Measurements from ENCODE around the gene CD160.
"Not testable (repeated sequence)": the region's sequence is repeated elsewhere in the genome, so short reads cannot be mapped to it uniquely, and the experiment has no call there.

CD160 gene

DNA sequence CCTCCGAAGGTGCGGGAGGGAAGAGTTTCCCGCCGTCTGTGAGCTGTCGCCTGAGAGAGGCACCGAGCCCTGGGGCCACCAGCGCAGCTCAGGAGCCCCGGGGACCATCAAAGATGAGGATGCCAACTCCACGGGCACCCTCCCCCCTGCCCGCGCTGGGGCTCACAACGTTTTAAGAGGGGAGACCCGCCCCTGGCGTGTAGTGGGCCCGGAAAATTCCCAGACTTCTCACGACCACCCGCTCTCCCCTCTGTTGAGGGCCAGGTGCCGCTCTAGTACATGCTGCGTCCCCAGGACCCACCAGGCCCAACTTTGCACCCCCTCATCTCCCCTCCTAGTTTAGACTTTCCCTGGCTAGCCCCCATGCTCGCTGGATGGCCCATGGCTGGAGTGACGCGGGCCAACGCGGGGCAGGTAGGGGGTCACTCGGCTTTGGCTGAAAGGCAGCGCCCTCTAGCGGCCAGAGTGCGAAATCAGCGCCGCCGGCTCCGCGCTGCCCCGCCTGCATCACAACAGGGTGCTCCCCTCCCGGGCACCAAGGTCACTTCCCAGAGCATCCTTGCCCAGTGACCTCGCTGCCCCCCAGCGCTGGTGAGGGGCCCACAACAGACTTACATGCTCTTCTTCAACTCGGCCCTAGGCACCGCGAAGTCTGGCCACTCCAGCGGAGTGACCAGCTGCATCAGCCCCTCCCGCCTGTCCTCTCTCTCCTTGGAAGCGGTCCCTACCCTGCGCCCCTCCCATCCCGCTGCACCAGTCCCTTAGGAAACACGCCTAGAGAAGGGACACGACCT, 1.8 kb downstream of the CD160 start:
- Histone ChIP-seq H3K9ac (ENCODE audit: low read depth, low read length) (peak overlapping the region; percentile 37; the same call in 1 of the 2 replicates), H3K36me3 (ENCODE audit: insufficient read depth, low read length) (no peaks in the 10 kb centered on the region), H3K4me1 (ENCODE audit: insufficient read depth, low read length) (peaks cover 6% of the 10 kb centered on the region; the same call in 1 of the 2 replicates), H3K9me3 (ENCODE audit: control insufficient read depth, insufficient read depth, low read length) (no peaks in the 10 kb centered on the region)

DNA sequence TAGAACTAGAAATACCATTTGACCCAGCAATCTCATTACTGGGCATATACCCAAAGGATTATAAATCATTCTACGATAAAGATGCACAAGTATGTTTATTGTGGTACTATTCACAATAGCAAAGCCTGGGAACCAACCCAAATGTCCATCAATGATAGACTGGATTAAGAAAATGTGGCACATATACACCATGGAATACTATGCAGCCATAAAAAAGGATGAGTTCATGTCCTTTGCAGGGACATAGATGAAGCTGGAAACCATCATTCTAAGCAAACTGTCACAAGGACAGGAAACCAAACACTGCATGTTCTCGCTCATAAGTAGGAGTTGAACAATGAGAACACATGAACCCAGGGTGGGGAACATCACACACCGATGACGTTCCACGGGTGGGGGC, 6.9 kb downstream of the CD160 start:
- H3K36me3 ChIP-seq (ENCODE audit: insufficient read depth, low read length); H3K9ac ChIP-seq (ENCODE audit: low read depth, low read length); H3K9me3 ChIP-seq (ENCODE audit: control insufficient read depth, insufficient read depth, low read length): not testable (repeated sequence)
- peaks cover 12% of the 10 kb centered on the region for H3K4me1 ChIP-seq (ENCODE audit: insufficient read depth, low read length)

DNA sequence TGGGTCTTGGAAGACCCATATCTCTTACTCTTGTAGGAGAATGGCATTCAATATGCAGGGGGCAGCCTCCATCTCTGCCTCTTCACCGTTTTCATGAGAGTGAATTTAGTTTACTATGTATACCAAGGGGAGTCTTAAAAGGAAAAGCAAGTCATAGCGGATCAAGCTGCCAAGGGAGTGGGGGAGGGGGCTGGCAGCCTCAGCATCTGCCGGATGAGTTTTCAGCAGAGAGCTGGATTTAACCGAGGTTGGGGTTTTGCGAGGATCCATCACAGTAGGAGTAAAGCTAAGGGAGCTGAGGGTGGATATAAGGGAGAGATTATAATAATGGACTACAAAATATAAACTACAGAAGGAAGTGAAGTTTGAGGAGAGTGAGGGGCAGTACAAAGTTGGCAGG, 9.9 kb downstream of the CD160 start:
- no peaks in the 10 kb centered on the region for H3K36me3 ChIP-seq (ENCODE audit: insufficient read depth, low read length)
- H3K9me3 ChIP-seq (ENCODE audit: control insufficient read depth, insufficient read depth, low read length), result no peaks in the 10 kb centered on the region
- peaks cover 19% of the 10 kb centered on the region for H3K4me1 ChIP-seq (ENCODE audit: insufficient read depth, low read length)
- no peak overlapping the region for H3K9ac ChIP-seq (ENCODE audit: low read depth, low read length)

DNA sequence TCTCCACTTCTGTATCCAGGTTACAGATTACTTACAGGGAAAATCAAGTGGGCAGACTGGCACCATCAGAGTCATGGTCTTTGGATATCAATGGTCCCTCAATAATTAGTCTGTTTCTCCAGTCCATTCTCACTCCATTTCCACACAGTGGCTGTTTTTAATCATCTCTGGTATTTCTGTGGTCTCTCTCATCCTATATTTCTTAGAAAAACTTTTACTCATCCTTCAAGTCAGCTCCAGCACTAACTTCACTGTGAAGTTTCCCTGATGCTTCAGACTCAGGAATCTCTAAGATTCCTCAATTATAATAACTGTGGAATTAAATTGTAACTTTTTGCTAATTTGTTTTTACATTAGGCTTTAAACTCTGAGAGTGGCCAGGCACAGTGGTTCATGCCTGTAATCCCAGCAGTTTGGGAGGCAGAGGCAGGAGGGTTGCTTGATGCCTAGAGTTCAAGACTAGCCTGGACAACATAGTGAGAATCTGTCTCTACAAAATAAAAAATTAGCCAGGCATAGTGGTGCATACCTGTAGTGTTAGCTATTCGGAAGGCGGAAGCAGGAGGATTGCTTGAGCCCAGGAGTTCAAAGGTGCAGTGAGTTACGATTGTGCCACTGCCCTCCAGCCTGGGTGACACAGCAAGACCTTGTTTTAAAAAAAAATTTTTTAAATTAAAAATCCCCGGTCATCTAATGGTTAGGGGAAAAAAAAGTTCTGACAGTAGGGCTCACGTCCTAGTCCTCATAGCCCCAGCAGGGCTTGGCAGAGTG, 10.6 kb downstream of the CD160 start:
- Histone ChIP-seq H3K9ac (ENCODE audit: low read depth, low read length) (no peak overlapping the region), H3K4me1 (ENCODE audit: insufficient read depth, low read length) (peaks cover 21% of the 10 kb centered on the region), H3K36me3 (ENCODE audit: insufficient read depth, low read length) (no peaks in the 10 kb centered on the region), H3K9me3 (ENCODE audit: control insufficient read depth, insufficient read depth, low read length) (no peaks in the 10 kb centered on the region)

DNA sequence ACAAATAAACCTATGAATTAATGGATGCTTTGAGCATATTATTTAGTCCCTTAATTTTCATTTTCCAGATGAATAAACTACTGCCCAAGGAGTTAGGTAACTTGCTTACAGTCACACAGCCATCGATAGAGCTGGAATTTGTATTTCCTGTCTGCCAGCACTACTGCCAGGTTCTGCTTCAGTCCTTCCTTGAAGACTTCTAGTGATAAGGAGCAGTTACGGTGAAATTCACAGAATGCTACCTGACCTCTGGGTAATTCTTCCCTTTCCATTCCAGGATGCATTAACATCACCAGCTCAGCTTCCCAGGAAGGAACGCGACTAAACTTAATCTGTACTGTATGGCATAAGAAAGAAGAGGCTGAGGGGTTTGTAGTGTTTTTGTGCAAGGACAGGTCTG, 11.2 kb downstream of the CD160 start:
- Histone ChIP-seq H3K4me1 (ENCODE audit: insufficient read depth, low read length) (peaks cover 21% of the 10 kb centered on the region), H3K9me3 (ENCODE audit: control insufficient read depth, insufficient read depth, low read length) (no peaks in the 10 kb centered on the region)

DNA sequence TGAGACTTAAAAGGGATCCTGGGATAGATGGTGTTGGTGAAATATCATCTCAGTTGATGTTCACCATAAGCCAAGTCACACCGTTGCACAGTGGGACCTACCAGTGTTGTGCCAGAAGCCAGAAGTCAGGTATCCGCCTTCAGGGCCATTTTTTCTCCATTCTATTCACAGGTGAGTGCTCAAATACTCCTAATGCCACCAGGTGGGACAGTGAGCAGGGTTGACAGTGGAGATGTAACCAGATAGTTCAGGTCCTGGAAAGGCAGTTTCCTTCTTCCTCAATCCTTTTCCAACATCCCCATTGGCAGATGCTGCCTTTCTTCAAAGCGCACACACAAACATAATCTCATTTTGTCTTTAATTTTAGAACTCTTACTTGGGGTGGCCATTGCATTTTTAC, 11.6 kb downstream of the CD160 start:
- Histone ChIP-seq H3K9me3 (ENCODE audit: control insufficient read depth, insufficient read depth, low read length) (no peaks in the 10 kb centered on the region), H3K9ac (ENCODE audit: low read depth, low read length) (no peak overlapping the region), H3K36me3 (ENCODE audit: insufficient read depth, low read length) (no peaks in the 10 kb centered on the region), H3K4me1 (ENCODE audit: insufficient read depth, low read length) (peaks cover 21% of the 10 kb centered on the region)

More for the DNA sequence above, 11.2 kb downstream of the CD160 start:
- no peak overlapping the region for H3K9ac ChIP-seq (ENCODE audit: low read depth, low read length)
- H3K36me3 ChIP-seq (ENCODE audit: insufficient read depth, low read length), result no peaks in the 10 kb centered on the region

DNA sequence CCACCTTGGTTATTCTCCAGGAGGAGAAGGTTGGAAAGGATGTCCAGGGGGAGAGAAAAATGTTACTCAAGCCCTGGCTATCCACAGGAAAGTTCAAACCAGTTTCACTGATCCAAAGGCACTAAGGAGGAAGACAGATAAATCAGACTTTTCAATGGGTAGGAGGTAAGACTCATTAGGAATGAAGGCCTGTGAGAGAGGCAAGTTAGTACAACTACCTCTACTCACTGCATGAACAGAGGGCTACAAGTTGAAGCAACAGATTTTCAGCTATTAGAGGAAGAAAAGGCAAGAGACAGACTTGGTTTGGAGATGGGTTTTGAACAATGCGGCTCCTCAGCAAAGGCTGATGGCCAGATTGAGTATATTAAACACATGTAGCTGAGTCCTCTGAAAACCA, 16.9 kb downstream of the CD160 start:
- Histone ChIP-seq H3K4me1 (ENCODE audit: insufficient read depth, low read length) (peaks cover 9% of the 10 kb centered on the region; the same call in 1 of the 2 replicates), H3K9me3 (ENCODE audit: control insufficient read depth, insufficient read depth, low read length) (no peaks in the 10 kb centered on the region), H3K9ac (ENCODE audit: low read depth, low read length) (no peak overlapping the region)

DNA sequence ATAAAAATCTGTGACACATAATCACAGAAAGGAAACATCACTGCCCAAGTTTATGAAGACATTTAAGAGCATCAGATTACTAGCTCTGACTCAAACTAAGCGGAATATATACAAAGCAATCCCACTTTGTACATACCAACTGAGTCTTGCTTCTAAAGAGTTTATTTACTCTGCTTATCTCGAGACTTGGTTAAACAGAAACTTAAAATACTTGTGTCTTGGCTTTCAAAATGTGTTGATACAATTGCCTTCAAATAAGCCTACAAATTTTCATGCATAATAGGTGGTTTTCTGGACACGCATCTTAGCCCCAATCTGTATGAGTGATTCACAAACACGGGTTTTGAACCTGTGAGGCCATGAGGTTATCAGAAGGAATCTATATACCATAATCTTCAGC, 21.0 kb downstream of the CD160 start:
- Histone ChIP-seq H3K9ac (ENCODE audit: low read depth, low read length) (no peak overlapping the region), H3K36me3 (ENCODE audit: insufficient read depth, low read length) (peaks cover 4% of the 10 kb centered on the region; the same call in 1 of the 2 replicates), H3K4me1 (ENCODE audit: insufficient read depth, low read length) (no peaks in the 10 kb centered on the region)

More for the DNA sequence above, 16.9 kb downstream of the CD160 start:
- H3K36me3 ChIP-seq (ENCODE audit: insufficient read depth, low read length), result no peaks in the 10 kb centered on the region

DNA sequence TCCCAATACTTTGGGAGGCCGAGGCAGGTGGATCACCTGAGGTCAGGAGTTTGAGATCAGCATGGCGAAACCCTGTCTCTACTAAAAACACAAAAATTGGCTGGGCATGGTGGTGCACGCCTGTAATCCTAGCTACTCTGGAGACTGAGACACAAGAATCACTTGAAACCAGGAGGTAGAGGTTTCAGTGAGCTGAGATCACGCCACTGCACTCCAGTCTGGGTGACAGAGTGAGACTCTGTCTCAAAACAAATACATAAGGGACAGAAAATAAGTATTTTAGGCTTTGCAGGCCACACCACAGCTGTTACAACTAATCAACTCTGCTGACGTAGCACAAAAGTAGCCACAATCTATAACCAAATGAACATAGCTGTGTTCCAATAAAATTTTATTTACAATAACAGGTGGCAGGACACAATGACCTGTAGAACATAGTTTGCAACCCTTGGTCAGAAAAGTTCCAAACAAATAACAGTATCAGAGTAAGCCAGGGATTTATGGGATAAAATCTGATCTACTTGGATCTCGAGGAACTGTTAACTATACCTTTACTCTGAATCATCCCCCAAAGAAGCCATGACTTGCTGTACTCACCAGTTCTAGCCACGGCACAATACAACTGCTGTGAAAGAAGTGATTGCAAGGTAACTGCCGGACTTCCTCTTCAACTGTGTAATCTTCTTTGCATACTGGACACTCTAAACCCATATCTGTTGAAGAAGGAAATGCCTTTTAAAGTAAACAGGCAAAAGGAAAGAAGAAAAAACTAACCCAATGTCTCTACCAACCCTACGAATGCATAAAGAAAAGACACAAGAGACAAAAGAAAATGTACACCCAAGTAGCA, 28.3 kb downstream of the CD160 start:
- Histone ChIP-seq H3K4me1 (ENCODE audit: insufficient read depth, low read length) (no peaks in the 10 kb centered on the region), H3K9me3 (ENCODE audit: control insufficient read depth, insufficient read depth, low read length) (no peaks in the 10 kb centered on the region), H3K36me3 (ENCODE audit: insufficient read depth, low read length) (peaks cover 10% of the 10 kb centered on the region), H3K9ac (ENCODE audit: low read depth, low read length) (no peak overlapping the region)

More for the DNA sequence above, 21.0 kb downstream of the CD160 start:
- no peaks in the 10 kb centered on the region for H3K9me3 ChIP-seq (ENCODE audit: control insufficient read depth, insufficient read depth, low read length)

DNA sequence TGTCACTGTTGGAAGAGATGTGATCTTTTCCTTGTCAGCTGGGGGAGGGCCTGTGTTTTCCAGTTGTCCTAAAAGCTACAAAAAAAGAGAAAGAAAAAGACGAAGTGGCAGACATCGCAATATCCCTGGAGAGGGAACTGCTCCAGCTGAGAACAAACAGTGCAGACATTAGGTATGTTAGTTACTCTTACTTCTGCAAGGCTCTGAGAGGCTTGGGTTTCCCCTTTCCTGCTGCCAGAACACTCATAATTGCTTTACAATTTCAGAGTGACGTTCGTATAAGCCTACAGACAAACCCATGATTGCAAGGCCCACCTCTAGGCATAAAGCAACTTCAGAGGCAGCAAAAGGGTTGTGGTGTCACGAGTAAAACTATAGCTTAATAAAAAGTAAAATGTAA, 31.1 kb downstream of the CD160 start:
- H3K36me3 ChIP-seq (ENCODE audit: insufficient read depth, low read length), result peaks cover 6% of the 10 kb centered on the region; the same call in 1 of the 2 replicates
- H3K4me1 ChIP-seq (ENCODE audit: insufficient read depth, low read length), result no peaks in the 10 kb centered on the region

DNA sequence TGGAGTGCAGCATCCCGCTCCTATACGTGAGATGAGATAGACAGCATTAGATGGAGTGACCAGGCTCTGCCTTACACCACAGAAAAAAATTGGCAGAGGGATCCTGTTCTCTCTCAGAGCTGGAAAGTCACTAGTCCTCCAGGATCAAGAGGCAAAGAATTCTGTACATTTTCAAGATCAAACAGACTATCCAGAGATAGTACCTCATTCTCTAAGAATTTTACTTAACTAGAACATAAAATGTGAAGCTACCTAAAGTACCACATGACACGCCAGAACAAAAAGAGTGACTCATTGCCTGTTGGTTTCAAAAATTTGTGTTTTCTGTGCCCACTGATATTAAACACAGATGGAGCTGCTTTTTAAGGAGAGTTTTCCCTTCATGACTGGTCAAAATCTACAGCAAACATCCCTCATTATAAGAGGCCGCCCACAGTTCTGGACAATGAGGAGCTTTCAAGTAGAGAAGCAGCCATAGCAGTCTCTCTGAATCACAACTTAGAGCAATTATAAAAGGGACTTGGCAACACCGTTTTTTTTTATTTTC, 32.3 kb downstream of the CD160 start:
- Histone ChIP-seq H3K9me3 (ENCODE audit: control insufficient read depth, insufficient read depth, low read length) (no peaks in the 10 kb centered on the region), H3K4me1 (ENCODE audit: insufficient read depth, low read length) (no peaks in the 10 kb centered on the region), H3K9ac (ENCODE audit: low read depth, low read length) (no peak overlapping the region), H3K36me3 (ENCODE audit: insufficient read depth, low read length) (peaks cover 6% of the 10 kb centered on the region; the same call in 1 of the 2 replicates)

More for the DNA sequence above, 31.1 kb downstream of the CD160 start:
- Histone ChIP-seq H3K9me3 (ENCODE audit: control insufficient read depth, insufficient read depth, low read length) (no peaks in the 10 kb centered on the region), H3K9ac (ENCODE audit: low read depth, low read length) (no peak overlapping the region)

DNA sequence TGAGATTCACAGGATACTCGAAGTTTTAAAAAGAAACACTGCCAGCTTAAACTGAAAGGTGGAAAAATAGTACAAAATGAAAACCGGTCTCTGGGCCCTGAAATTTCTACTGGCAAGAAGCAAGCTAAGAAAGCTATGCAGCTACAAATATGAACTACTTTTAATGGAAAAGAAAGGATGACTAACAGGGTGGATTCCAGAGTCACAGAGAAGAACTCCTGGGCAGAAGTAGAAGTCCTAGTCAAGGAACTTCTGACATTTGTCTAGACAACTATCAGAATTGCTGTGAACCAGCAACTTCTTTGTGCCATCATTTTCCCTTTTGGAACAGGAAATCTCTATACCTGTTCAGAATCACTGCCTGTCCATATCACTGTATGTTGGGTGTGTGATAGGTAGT, 38.1 kb downstream of the CD160 start:
- H3K36me3 ChIP-seq (ENCODE audit: insufficient read depth, low read length), result no peaks in the 10 kb centered on the region; the same call in 1 of the 2 replicates
- no peak overlapping the region for H3K9ac ChIP-seq (ENCODE audit: low read depth, low read length)
- H3K9me3 ChIP-seq (ENCODE audit: control insufficient read depth, insufficient read depth, low read length), result no peaks in the 10 kb centered on the region; the same call in 1 of the 2 replicates
- no peaks in the 10 kb centered on the region for H3K4me1 ChIP-seq (ENCODE audit: insufficient read depth, low read length)

DNA sequence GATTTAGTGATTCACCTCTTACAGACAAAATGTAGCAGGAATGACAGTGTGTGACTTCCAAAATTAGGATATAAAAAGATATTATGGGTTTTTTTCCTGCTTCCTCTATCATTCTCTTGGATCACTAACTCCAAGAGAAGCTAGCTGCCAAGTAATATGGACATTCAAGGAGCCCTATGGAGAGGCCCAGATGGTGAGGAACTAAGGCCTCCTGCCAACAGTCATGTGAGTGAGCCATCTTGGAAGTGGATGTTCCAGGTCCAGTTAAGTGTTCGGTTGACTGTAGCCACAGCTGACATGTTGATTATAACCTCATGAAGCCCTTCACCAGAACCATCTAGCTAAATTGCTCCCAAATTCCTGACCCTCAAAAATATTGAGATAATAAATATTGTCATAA, 38.8 kb downstream of the CD160 start:
- Histone ChIP-seq H3K36me3 (ENCODE audit: insufficient read depth, low read length) (no peaks in the 10 kb centered on the region; the same call in 1 of the 2 replicates), H3K9ac (ENCODE audit: low read depth, low read length) (no peak overlapping the region), H3K9me3 (ENCODE audit: control insufficient read depth, insufficient read depth, low read length) (peaks cover 3% of the 10 kb centered on the region), H3K4me1 (ENCODE audit: insufficient read depth, low read length) (no peaks in the 10 kb centered on the region)

DNA sequence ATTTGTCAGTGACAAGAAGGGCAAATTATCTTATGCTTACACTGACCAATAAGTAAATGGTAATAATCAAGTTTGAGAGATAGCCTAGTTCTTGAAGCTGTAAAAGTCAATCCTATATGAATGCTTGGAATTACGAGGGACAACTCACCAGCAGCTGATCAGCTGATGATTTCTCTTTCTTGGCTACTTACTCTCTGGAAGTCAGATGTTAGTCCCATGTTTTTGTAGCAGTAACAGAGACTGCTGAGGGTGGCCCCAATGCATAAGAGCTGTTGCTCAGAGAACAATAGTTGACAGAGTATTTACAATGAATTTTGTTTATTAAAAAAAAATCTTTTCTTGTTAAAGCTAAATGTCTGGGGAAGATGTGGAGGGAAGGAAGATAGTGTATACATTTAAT, 39.3 kb downstream of the CD160 start:
- Histone ChIP-seq H3K36me3 (ENCODE audit: insufficient read depth, low read length) (no peaks in the 10 kb centered on the region; the same call in 1 of the 2 replicates), H3K9ac (ENCODE audit: low read depth, low read length) (no peak overlapping the region), H3K9me3 (ENCODE audit: control insufficient read depth, insufficient read depth, low read length) (peaks cover 3% of the 10 kb centered on the region), H3K4me1 (ENCODE audit: insufficient read depth, low read length) (no peaks in the 10 kb centered on the region)

Measured in ES-I3 (cell line).